NCI-H2107 (cell line): ENCODE data around the gene ACLY.
"Not testable (repeated sequence)": the region's sequence is repeated elsewhere in the genome, so short reads cannot be mapped to it uniquely, and the experiment has no call there.

Experiments used
- DNase-seq: peaks from one replicate; lab custom pipeline; 2025; lab: John Stamatoyannopoulos, UW

ACLY gene

DNA sequence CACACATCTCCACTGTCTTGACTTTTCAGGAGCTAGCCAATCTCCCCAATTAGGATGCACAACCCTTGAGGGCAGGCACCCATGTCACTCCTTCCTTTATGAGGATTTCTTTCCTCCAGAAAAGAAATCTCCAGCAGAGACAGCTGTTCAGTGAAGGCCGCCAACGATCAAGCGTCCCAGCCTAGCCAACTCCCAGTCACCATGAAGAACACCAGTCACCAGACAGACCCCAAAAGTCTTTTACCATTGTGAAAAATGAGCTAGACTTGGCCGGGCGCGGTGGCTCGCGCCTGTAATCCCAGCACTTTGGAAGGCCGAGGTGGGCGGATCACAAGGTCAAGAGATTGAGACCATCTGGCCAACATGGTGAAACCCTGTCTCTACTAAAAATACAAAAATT, 88.8 kb downstream of the ACLY start:
- DNase-seq, result not testable (repeated sequence)

- DNase-seq, result no peak
These were observed 93.4 kb downstream of the ACLY start for GRCh38 chr17:41825175-41825845.

DNA sequence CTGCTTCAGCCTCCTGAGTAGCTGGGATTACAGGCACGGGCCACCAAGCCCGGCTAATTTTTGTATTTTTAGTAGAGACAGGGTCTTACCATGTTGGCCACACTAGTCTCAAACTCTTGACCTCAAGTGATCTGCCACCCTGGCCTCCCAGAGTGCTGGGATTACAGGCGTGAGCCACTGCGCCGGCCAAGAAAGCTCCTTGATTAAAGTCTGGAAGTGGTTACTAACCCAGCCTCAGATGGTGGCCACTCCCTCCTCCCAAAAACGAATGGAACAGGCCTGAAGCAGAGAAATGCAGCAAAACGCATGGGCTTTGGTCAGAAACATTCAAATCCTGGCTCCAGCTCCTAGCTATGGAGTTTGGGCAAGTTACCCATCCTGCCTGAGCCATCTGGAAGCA, 94.7 kb downstream of the ACLY start:
- no peak for DNase-seq

- DNase-seq, result no peak
These were observed 95.2 kb downstream of the ACLY start for GRCh38 chr17:41823580-41823979.

- no peak for DNase-seq
These were observed 95.6 kb downstream of the ACLY start for GRCh38 chr17:41823141-41823524.

- DNase-seq, result no peak
These were observed 96.3 kb downstream of the ACLY start for GRCh38 chr17:41822216-41823140.

DNA sequence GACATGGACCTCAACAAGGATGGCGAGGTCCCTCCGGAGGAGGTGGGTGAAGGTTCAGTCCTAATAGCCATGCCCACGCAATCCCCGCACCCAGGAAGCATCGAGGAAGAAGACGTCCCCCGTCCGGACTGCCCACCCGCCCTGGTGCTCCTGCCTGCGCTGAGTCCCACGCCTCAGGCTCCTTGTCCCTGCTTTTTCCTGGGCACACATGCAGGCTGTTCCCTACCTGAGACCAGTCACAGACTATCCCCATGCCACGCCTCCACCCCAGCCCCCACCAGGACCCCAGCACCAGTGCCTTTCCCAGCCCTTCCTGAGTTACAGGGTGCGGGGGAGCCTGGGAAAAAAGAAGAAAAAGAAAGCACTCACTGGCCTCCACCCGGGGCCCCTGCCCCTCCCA, 97.0 kb downstream of the ACLY start:
- DNase-seq, result no peak

DNA sequence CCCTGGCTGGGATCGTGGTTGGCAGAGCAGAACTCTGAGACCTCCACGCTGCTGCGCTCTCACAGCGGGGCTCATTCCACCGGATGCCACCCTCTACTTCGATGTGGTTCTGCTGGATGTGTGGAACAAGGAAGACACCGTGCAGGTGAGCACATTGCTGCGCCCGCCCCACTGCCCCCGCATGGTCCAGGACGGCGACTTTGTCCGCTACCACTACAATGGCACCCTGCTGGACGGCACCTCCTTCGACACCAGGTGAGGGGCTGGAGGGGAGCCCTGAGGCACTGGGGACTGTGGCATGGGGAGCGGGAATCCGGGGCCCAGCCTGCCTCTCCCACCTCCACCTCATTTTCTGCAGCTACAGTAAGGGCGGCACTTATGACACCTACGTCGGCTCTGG, 100.7 kb downstream of the ACLY start:
- no peak for DNase-seq
